GM18502 (cell line): ENCODE measurements around the gene TAF11L4.
A peak's percentile ranks its signal among the peaks of the same experiment; 100 is the strongest.
"Not testable (repeated sequence)": the region's sequence is repeated elsewhere in the genome, so short reads cannot be mapped to it uniquely, and the experiment has no call there.

ENCODE experiments used
- ATAC-seq: cut with Tn5 transposase; IDR thresholded peaks from one replicate; pipeline ENCODE4 v1.9.1; 2021; ENCODE audit warnings: mild to moderate bottlenecking; ENCODE audit not compliant: unreplicated experiment, poor library complexity

Gene TAF11L4

GRCh38 chr5:17521501-17521900, at the start of gene TAF11L4:
Gene TAF11L4 (plus strand): TSS chr5:17521801.
- ATAC-seq = not testable (repeated sequence)

GRCh38 chr5:17475064-17475463, 46.5 kb upstream of the TAF11L4 start:
- ATAC-seq = peak; percentile 64

- ATAC-seq = no peak
These were observed 44.6 kb upstream of the TAF11L4 start for GRCh38 chr5:17477043-17477442.

GRCh38 chr5:17477573-17478265, 43.9 kb upstream of the TAF11L4 start:
- ATAC-seq = no peak

- no peak for ATAC-seq
These were observed 40.2 kb upstream of the TAF11L4 start for GRCh38 chr5:17481378-17481777.

- ATAC-seq = no peak
These were observed 38.8 kb upstream of the TAF11L4 start for GRCh38 chr5:17482790-17483189.

GRCh38 chr5:17486464-17487173, 35.0 kb upstream of the TAF11L4 start:
- ATAC-seq = not testable (repeated sequence)

- ATAC-seq = no peak
These were observed 34.5 kb upstream of the TAF11L4 start for GRCh38 chr5:17487174-17487512.

GRCh38 chr5:17491257-17491656, 30.3 kb upstream of the TAF11L4 start:
- not testable (repeated sequence) for ATAC-seq

- ATAC-seq = no peak
These were observed 28.8 kb upstream of the TAF11L4 start for GRCh38 chr5:17492770-17493169.

GRCh38 chr5:17497446-17497845, 24.2 kb upstream of the TAF11L4 start:
- no peak for ATAC-seq

GRCh38 chr5:17497931-17498330, 23.7 kb upstream of the TAF11L4 start, which contains the start of gene TAF11L2:
Gene TAF11L2 (plus strand): TSS chr5:17498231.
- not testable (repeated sequence) for ATAC-seq

- no peak for ATAC-seq
These were observed 9.8 kb upstream of the TAF11L4 start for GRCh38 chr5:17511775-17512325.

- not testable (repeated sequence) for ATAC-seq
These were observed 4.1 kb upstream of the TAF11L4 start for GRCh38 chr5:17517526-17517925.

- ATAC-seq = not testable (repeated sequence)
These were observed 3.5 kb upstream of the TAF11L4 start, which contains the start of gene TAF11L3 for GRCh38 chr5:17518067-17518466. Gene TAF11L3 (plus strand): TSS chr5:17518367.

- ATAC-seq = not testable (repeated sequence)
These were observed 2.1 kb upstream of the TAF11L4 start for GRCh38 chr5:17519508-17519907.

GRCh38 chr5:17524935-17525334, 3.3 kb downstream of the TAF11L4 start, which contains the start of gene TAF11L5:
Gene TAF11L5 (plus strand): TSS chr5:17525235.
- not testable (repeated sequence) for ATAC-seq

GRCh38 chr5:17526504-17526903, 4.9 kb downstream of the TAF11L4 start:
- not testable (repeated sequence) for ATAC-seq

- not testable (repeated sequence) for ATAC-seq
These were observed 6.8 kb downstream of the TAF11L4 start, which contains the start of gene TAF11L6 for GRCh38 chr5:17528369-17528768. Gene TAF11L6 (plus strand): TSS chr5:17528669.
